K562 (cell line): Measurements from ENCODE around the gene IGLON5. TPM values are rescaled to one million over a fixed set of nuclear protein-coding genes. Genes with fewer than 3 reads are reported as not detected.
A peak's percentile ranks its signal among the peaks of the same experiment; 100 is the strongest.

ENCODE experiments used
- ATF4 ChIP-seq: fragments of 450-650 bp; formaldehyde crosslinking; IDR thresholded peaks from 2 replicates; pipeline ENCODE4 v1.4.0; 2022; ENCODE audit warnings: mild to moderate bottlenecking, moderate library complexity
- E2F4 ChIP-seq: sonication (generic); formaldehyde crosslinking; IDR thresholded peaks from 2 replicates; pipeline ENCODE4 v1.8.0; 2022; ENCODE audit warnings: mild to moderate bottlenecking, low read depth, missing genetic modification reagents
- E2F5 ChIP-seq: sonication (generic); formaldehyde crosslinking; IDR thresholded peaks from 2 replicates; pipeline ENCODE4 v1.8.0; 2022; ENCODE audit warnings: mild to moderate bottlenecking, missing genetic modification reagents
- ELK1 ChIP-seq: sonication (generic); formaldehyde crosslinking; IDR thresholded peaks from 2 replicates; pipeline ENCODE4 v1.8.1; 2022; ENCODE audit warnings: missing genetic modification reagents
- EP400 ChIP-seq: fragments of 450-650 bp; IDR thresholded peaks from 2 replicates; pipeline ENCODE4 v1.6.1; 2017; ENCODE audit warnings: antibody characterized with exemption, mild to moderate bottlenecking, moderate library complexity
- GTF2A2 ChIP-seq: IDR thresholded peaks from 2 replicates; pipeline ENCODE4 v1.6.1; 2016; ENCODE audit warnings: mild to moderate bottlenecking, missing genetic modification characterization, missing compliant biosample characterization
- MAZ ChIP-seq, 2 experiments: fragments of 450-650 bp in 1 of 2; sonication (generic) in 1 of 2; formaldehyde crosslinking; IDR thresholded peaks in 1 of 2; conservative IDR thresholded peaks in 1 of 2; 2 replicates each; pipeline versions ENCODE4 v1.4.0 to v1.5.0; 2020; ENCODE audit warnings: mild to moderate bottlenecking in 1 of 2, missing genetic modification reagents in 1 of 2
- MCM3 ChIP-seq: fragments of 450-650 bp; IDR thresholded peaks from 2 replicates; pipeline ENCODE4 v1.6.1; 2016
- NR2C1 ChIP-seq, 2 experiments: fragments of 450-650 bp; IDR thresholded peaks; 2 replicates each; pipeline ENCODE4 v1.6.1; 2017; ENCODE audit warnings: mild to moderate bottlenecking in 2 of 2, antibody characterized with exemption in 1 of 2, inconsistent platforms in 1 of 2, missing compliant biosample characterization in 1 of 2, missing genetic modification characterization in 1 of 2
- OTX1 ChIP-seq: fragments of 450-650 bp; formaldehyde crosslinking; IDR thresholded peaks from 2 replicates; pipeline ENCODE4 v1.4.0; 2022; ENCODE audit warnings: mild to moderate bottlenecking
- PRDM10 ChIP-seq: fragments of 450-650 bp; IDR thresholded peaks from 2 replicates; pipeline ENCODE4 v1.6.1; 2018; ENCODE audit not compliant: partially characterized antibody
- SAFB ChIP-seq: fragments of 200-400 bp; formaldehyde crosslinking; IDR thresholded peaks from 2 replicates; pipeline ENCODE4 v1.6.1; 2017; ENCODE audit warnings: low read depth, low read length, borderline replicate concordance
- SIN3B ChIP-seq: fragments of 450-650 bp; IDR thresholded peaks from 2 replicates; pipeline ENCODE4 v1.6.1; 2017; ENCODE audit warnings: low read depth, mild to moderate bottlenecking, moderate library complexity
- SMAD3 ChIP-seq: fragments of 450-650 bp; formaldehyde crosslinking; conservative IDR thresholded peaks from 2 replicates; pipeline ENCODE4 v1.4.0; 2020; ENCODE audit warnings: mild to moderate bottlenecking
- XRCC3 ChIP-seq: fragments of 450-650 bp; IDR thresholded peaks from 2 replicates; pipeline ENCODE4 v1.6.1; 2017; ENCODE audit warnings: mild to moderate bottlenecking, moderate library complexity
- ZEB2 ChIP-seq: fragments of 450-650 bp; IDR thresholded peaks from 2 replicates; pipeline ENCODE4 v1.6.1; 2016
- ZFP30 ChIP-seq: fragments of 250-450 bp; sonication (Bioruptor Pico); IDR thresholded peaks from 2 replicates; pipeline ENCODE4 v1.8.0; 2022; ENCODE audit warnings: moderate library complexity, mild to moderate bottlenecking, inconsistent platforms, borderline replicate concordance
- ZNF124 ChIP-seq: sonication (generic); formaldehyde crosslinking; IDR thresholded peaks from 2 replicates; pipeline ENCODE4 v1.8.1; 2022; ENCODE audit warnings: missing genetic modification reagents
- ZNF184 ChIP-seq: sonication (generic); formaldehyde crosslinking; IDR thresholded peaks from 2 replicates; pipeline ENCODE4 v1.5.0; 2020; ENCODE audit warnings: missing genetic modification reagents
- ZNF445 ChIP-seq: fragments of 250-450 bp; sonication (Bioruptor Pico); IDR thresholded peaks from 2 replicates; pipeline ENCODE4 v1.4.0; 2020; ENCODE audit warnings: low read depth, mild to moderate bottlenecking, moderate library complexity
- ZNF589 ChIP-seq: fragments of 200-800 bp; sonication (Bioruptor generic); IDR thresholded peaks from 2 replicates; pipeline ENCODE4 v1.6.1; 2016; ENCODE audit warnings: low read depth, missing genetic modification characterization, missing compliant biosample characterization
- polyA plus RNA-seq, 8 experiments: library from polyadenylated mRNA; depleted of rRNA in 4 of 8; stranded (reverse) in 5 of 8; unstranded in 3 of 8; fragments of >200 nt; fragmentation: Nextera tagmentation in 2 of 8; fragmentation: Illumina TruSeq in 1 of 8; extraction: Ambion mirVana in 2 of 8; extraction: Trizol in 1 of 8; gene quantifications; 2 replicates each; pipeline versions ENCODE4 v1.2.1 to v1.2.3, GENCODE V29; 2011 to 2014; ENCODE audit warnings: inconsistent platforms in 1 of 8, missing spikeins in 1 of 8
- total RNA-seq, 7 experiments: library from RNA; depleted of rRNA in 6 of 7; stranded (reverse); fragments of >200 nt in 6 of 7; fragmentation: Illumina TruSeq in 2 of 7; extraction: Trizol in 2 of 7; gene quantifications; 2 replicates each; pipeline versions ENCODE4 v1.2.1 to v1.2.3, GENCODE V29; 2011 to 2021; ENCODE audit warnings: low replicate concordance in 1 of 7

The IGLON5 gene
- total and polyA plus RNA-seq, 9 of the 15 experiments (the other 6 are each of a cell fraction or from before 2014, with no cell fraction given) = 0.03 to 0.22 (median 0.14) TPM; not detected in 2

GRCh38 chr19:51339313-51339686, 27.9 kb downstream of the IGLON5 start (continued):
- peak; percentile 82; the same call in 1 of the 2 replicates for TF ChIP-seq OTX1 (CRISPR knock-in tag)
- no peak for TF ChIP-seq E2F5 (CRISPR knock-in tag)
- TF ChIP-seq PRDM10 = peak; percentile 91
- peak; percentile 51; the same call in 1 of the 2 replicates for TF ChIP-seq ZEB2
- no peak for TF ChIP-seq ELK1 (CRISPR knock-in tag)
- no peak for TF ChIP-seq NR2C1 (IDR thresholded peaks at IDR 0.05)
- TF ChIP-seq NR2C1 (tag; IDR thresholded peaks at IDR 0.05) = no peak
- no peak for TF ChIP-seq ZNF589 (CRISPR knock-in tag)
- TF ChIP-seq ZNF124 (CRISPR knock-in tag) = no peak
- no peak for TF ChIP-seq ZNF445 (CRISPR knock-in tag)
- no peak for TF ChIP-seq ATF4 (CRISPR knock-in tag)
- TF ChIP-seq E2F4 (CRISPR knock-in tag) = no peak
- no peak for TF ChIP-seq MCM3
- TF ChIP-seq SIN3B = no peak
- TF ChIP-seq ZNF184 (CRISPR knock-in tag) = no peak
- no peak for TF ChIP-seq EP400
- TF ChIP-seq SAFB = no peak
- no peak for TF ChIP-seq GTF2A2
- no peak for TF ChIP-seq SMAD3 (CRISPR knock-in tag)
- TF ChIP-seq ZFP30 = no peak
- no peak for TF ChIP-seq MAZ (CRISPR knock-in tag; conservative IDR thresholded peaks at IDR 0.05 in 1 of 2, IDR thresholded peaks at IDR 0.05 in 1 of 2)
- no peak for TF ChIP-seq XRCC3
